A673 (cell line): ENCODE results near the gene DNAH8. TPM values are rescaled to one million over a fixed set of nuclear protein-coding genes. Genes with fewer than 3 reads are reported as not detected.

Experiments
- BruUV-seq: library from RNA; stranded (reverse); fragments of 400-500 nt; replicated peaks from 2 replicates; lab custom pipeline; 2021; lab: Mats Ljungman, UMichigan
- CTCF ChIA-PET: fragments of 300-600 bp; sonication (Branson Sonifier 250); formaldehyde crosslinking; loops from one replicate; lab custom pipeline; 2022; ENCODE audit warnings: antibody characterized with exemption; lab: Charles Lee
- POLR2A ChIA-PET: fragments of 300-600 bp; sonication (Branson Sonifier 250); formaldehyde crosslinking; loops from one replicate; lab custom pipeline; 2022; ENCODE audit warnings: antibody characterized with exemption; ENCODE audit not compliant: low non-redundant PET; lab: Charles Lee
- DNase-seq: peaks from one replicate; pipeline ENCODE4 v3.0.0-alpha.2; 2015; ENCODE audit warnings: low spot score
- H3K27ac ChIP-seq: fragments of 200-600 bp; sonication (generic); 2 replicates; pipeline ENCODE4 v1.5.1; 2016; ENCODE audit warnings: mixed run types, low read depth, mild to moderate bottlenecking, mixed read lengths, antibody characterized with exemption, low read length; ENCODE audit not compliant: poor library complexity, severe bottlenecking
- H3K27me3 ChIP-seq: fragments of 200-600 bp; sonication (generic); replicated peaks from 2 replicates; pipeline ENCODE4 v1.6.1; 2017; ENCODE audit warnings: mixed run types, low read depth, mild to moderate bottlenecking, mixed read lengths, antibody characterized with exemption, low read length; ENCODE audit not compliant: insufficient read depth, poor library complexity
- H3K36me3 ChIP-seq: fragments of 200-600 bp; sonication (generic); 2 replicates; pipeline ENCODE4 v1.6.1; 2016; ENCODE audit warnings: mixed run types, mild to moderate bottlenecking, mixed read lengths, antibody characterized with exemption, low read length; ENCODE audit not compliant: insufficient read depth, poor library complexity, severe bottlenecking
- H3K4me1 ChIP-seq: fragments of 200-600 bp; sonication (generic); 2 replicates; pipeline ENCODE4 v1.6.1; 2017; ENCODE audit warnings: mixed run types, mild to moderate bottlenecking, mixed read lengths, antibody characterized with exemption, low read length; ENCODE audit not compliant: insufficient read depth, poor library complexity, severe bottlenecking
- H3K4me3 ChIP-seq: fragments of 200-600 bp; sonication (generic); 2 replicates; pipeline ENCODE4 v1.5.1; 2016; ENCODE audit warnings: low read depth, mixed run types, mild to moderate bottlenecking, mixed read lengths, low read length; ENCODE audit not compliant: poor library complexity, severe bottlenecking
- H3K9me3 ChIP-seq: fragments of 200-600 bp; sonication (generic); 2 replicates; pipeline ENCODE4 v1.6.1; 2016; ENCODE audit warnings: mixed run types, low read depth, mild to moderate bottlenecking, mixed read lengths, antibody characterized with exemption, low read length; ENCODE audit not compliant: poor library complexity, severe bottlenecking
- CTCF ChIP-seq: fragments of 300-800, 200-600 bp; sonication (generic); conservative IDR thresholded peaks from 2 replicates; pipeline ENCODE4 v1.5.1; 2017; ENCODE audit warnings: low read depth, mild to moderate bottlenecking, antibody characterized with exemption, low read length, moderate library complexity, mixed read lengths
- EZH2 ChIP-seq: fragments of 200-600 bp; sonication (generic); IDR thresholded peaks from 2 replicates; pipeline ENCODE4 v1.6.1; 2017; ENCODE audit warnings: borderline replicate concordance, low read depth, mild to moderate bottlenecking, mixed read lengths, antibody characterized with exemption, low read length; ENCODE audit not compliant: poor library complexity, severe bottlenecking
- intact Hi-C: fragments of 100-400 bp; cut with micrococcal nuclease; formaldehyde crosslinking; loops from one replicate; pipeline ENCODE4 v1.10.0; 2022; ENCODE audit not compliant: unreplicated experiment
- total RNA-seq: library from RNA; stranded (reverse); gene quantifications from 2 replicates; pipeline ENCODE4 v1.2.3, GENCODE V29; 2021

Gene DNAH8
- total RNA-seq, 1 experiment from 2014 or later: not detected

GRCh38 chr6:38856492-38856891 lies 141.4 kb downstream of the DNAH8 start:
- BruUV-seq: no TSS peak
- Histone ChIP-seq H3K27me3 (peaks cover 10% of the 10 kb centered on the region), H3K9me3 (no peaks in the 10 kb centered on the region), H3K27ac (no peak overlapping the region), H3K4me3 (no peak overlapping the region), H3K36me3 (no peaks in the 10 kb centered on the region), H3K4me1 (no peaks in the 10 kb centered on the region)
- ChIA-PET POLR2A (no interaction called here), CTCF (no interaction called here)
- intact Hi-C loops: no loop called here
- TF ChIP-seq EZH2 (no peak), CTCF (no peak)
- no peak for DNase-seq

GRCh38 chr6:38857815-38858214 lies 142.7 kb downstream of the DNAH8 start:
- H3K4me1 ChIP-seq: no peaks in the 10 kb centered on the region
- intact Hi-C loops: no loop called here
- ChIA-PET CTCF (no interaction called here), POLR2A (no interaction called here)
- H3K27ac ChIP-seq: no peak overlapping the region
- DNase-seq: no peak
- no peak overlapping the region for H3K4me3 ChIP-seq
- no peaks in the 10 kb centered on the region for H3K9me3 ChIP-seq
- no peak for TF ChIP-seq EZH2
- no peak for TF ChIP-seq CTCF
- no TSS peak for BruUV-seq
- no peaks in the 10 kb centered on the region for H3K36me3 ChIP-seq
- peaks cover 4% of the 10 kb centered on the region for H3K27me3 ChIP-seq

- H3K4me3 ChIP-seq: no peak overlapping the region
- H3K27me3 ChIP-seq: peaks cover 4% of the 10 kb centered on the region
- TF ChIP-seq CTCF: no peak
- TF ChIP-seq EZH2: no peak
- DNase-seq: no peak
- no peaks in the 10 kb centered on the region for H3K36me3 ChIP-seq
- ChIA-PET POLR2A (no interaction called here), CTCF (no interaction called here)
- no peak overlapping the region for H3K27ac ChIP-seq
- H3K9me3 ChIP-seq: no peaks in the 10 kb centered on the region
- BruUV-seq: no TSS peak
- intact Hi-C loops: no loop called here
- no peaks in the 10 kb centered on the region for H3K4me1 ChIP-seq
Observed at GRCh38 chr6:38860041-38860440, 144.9 kb downstream of the DNAH8 start.
